Neural progenitor cell (in vitro differentiated cells): ENCODE measurements around the gene CRHR2. TPM values are rescaled to one million over a fixed set of nuclear protein-coding genes. Genes with fewer than 3 reads are reported as not detected.

Experiments used
- DNase-seq: peaks from one replicate; pipeline ENCODE4 v3.0.0-alpha.2; 2016; ENCODE audit warnings: low spot score
- H2AFZ ChIP-seq: fragments of 200-600 bp; sonication (generic); replicated peaks from 2 replicates; pipeline ENCODE4 v1.6.1; 2016; ENCODE audit warnings: antibody characterized with exemption
- H3F3A ChIP-seq: fragments of 200-600 bp; sonication (generic); 2 replicates; pipeline ENCODE4 v1.6.1; 2016; ENCODE audit warnings: antibody characterized with exemption, low read depth
- H3K27ac ChIP-seq: fragments of 200-600 bp; sonication (generic); 2 replicates; pipeline ENCODE4 v1.5.1; 2016; ENCODE audit warnings: mild to moderate bottlenecking
- H3K27me3 ChIP-seq: fragments of 200-600 bp; sonication (generic); 2 replicates; pipeline ENCODE4 v1.6.1; 2016; ENCODE audit warnings: mild to moderate bottlenecking, moderate library complexity
- H3K36me3 ChIP-seq: fragments of 200-600 bp; sonication (generic); 2 replicates; pipeline ENCODE4 v1.5.1; 2016
- H3K4me1 ChIP-seq: fragments of 200-600 bp; sonication (generic); 2 replicates; pipeline ENCODE4 v1.6.1; 2016; ENCODE audit warnings: mixed run types
- H3K4me2 ChIP-seq: fragments of 200-600 bp; sonication (generic); 2 replicates; pipeline ENCODE4 v1.6.1; 2016
- H3K4me3 ChIP-seq: fragments of 200-600 bp; sonication (generic); 2 replicates; pipeline ENCODE4 v1.5.1; 2016
- H3K79me2 ChIP-seq: fragments of 200-600 bp; sonication (generic); 2 replicates; pipeline ENCODE4 v1.6.1; 2016; ENCODE audit warnings: low read depth
- H3K9ac ChIP-seq: fragments of 200-600 bp; sonication (generic); 2 replicates; pipeline ENCODE4 v1.6.1; 2016
- H3K9me3 ChIP-seq: fragments of 200-600 bp; sonication (generic); 2 replicates; pipeline ENCODE4 v1.5.1; 2016; ENCODE audit warnings: low read depth
- H4K20me1 ChIP-seq: fragments of 200-600 bp; sonication (generic); 2 replicates; pipeline ENCODE4 v1.6.1; 2016; ENCODE audit warnings: low read depth
- H3K27ac Mint-ChIP-seq: 3 replicates; pipeline ENCODE4 v1.8.0; 2021; ENCODE audit warnings: mixed read lengths
- H3K27me3 Mint-ChIP-seq: 2 replicates; pipeline ENCODE4 v1.8.0; 2022; ENCODE audit warnings: low read depth, mild to moderate bottlenecking, inconsistent platforms, moderate library complexity, mixed read lengths; ENCODE audit not compliant: insufficient read depth
- H3K36me3 Mint-ChIP-seq: 3 replicates; pipeline ENCODE4 v1.8.0; 2021; ENCODE audit warnings: mixed read lengths
- H3K4me1 Mint-ChIP-seq: 3 replicates; pipeline ENCODE4 v1.8.0; 2021; ENCODE audit warnings: mixed read lengths
- H3K4me3 Mint-ChIP-seq: 3 replicates; pipeline ENCODE4 v1.8.0; 2021; ENCODE audit warnings: mild to moderate bottlenecking, moderate library complexity, mixed read lengths
- H3K9me3 Mint-ChIP-seq: 3 replicates; pipeline ENCODE4 v1.8.0; 2020; ENCODE audit warnings: mixed read lengths
- EZH2 ChIP-seq: fragments of 200-600 bp; sonication (generic); IDR thresholded peaks from 2 replicates; pipeline ENCODE4 v1.6.1; 2017; ENCODE audit warnings: antibody characterized with exemption, mild to moderate bottlenecking, moderate library complexity
- EZH2phosphoT487 ChIP-seq: fragments of 200-600 bp; sonication (generic); IDR thresholded peaks from 2 replicates; pipeline ENCODE4 v1.6.1; 2017; ENCODE audit warnings: antibody characterized with exemption
- total RNA-seq: library from RNA; depleted of rRNA; stranded (reverse); fragments of >200 nt; gene quantifications from 2 replicates; pipeline ENCODE4 v1.2.3, GENCODE V29; 2015; ENCODE audit warnings: low replicate concordance
- TF ChIP-seq, protein P1 (sequence below): fragments of 200-600 bp; sonication (generic); IDR thresholded peaks from 2 replicates; pipeline ENCODE4 v1.5.1; 2017; ENCODE audit warnings: antibody characterized with exemption, mild to moderate bottlenecking

Gene CRHR2
- total RNA-seq, 1 donor from 2014 or later = not detected

DNA sequence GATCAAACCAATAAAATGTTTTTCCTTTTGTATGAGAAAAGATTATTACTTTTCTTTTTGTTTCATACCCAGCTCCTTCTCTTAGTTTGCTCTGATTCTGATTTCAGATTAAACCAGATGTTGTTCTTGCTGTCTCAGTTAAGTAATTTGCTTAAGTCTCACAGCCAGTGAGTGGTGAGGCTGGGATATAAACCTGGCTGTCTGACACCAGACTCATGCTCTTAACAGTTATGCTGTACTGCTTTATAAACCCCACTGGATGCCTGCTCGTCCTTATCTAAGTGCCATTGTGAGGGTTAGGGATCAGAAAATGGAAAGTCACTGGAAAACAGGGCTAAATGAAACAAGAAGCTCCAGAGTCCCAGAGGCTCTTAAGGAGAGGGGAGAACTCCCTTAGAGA is 63.3 kb downstream of the CRHR2 start:
- H3K27me3 ChIP-seq = no peaks in the 10 kb centered on the region
- peaks cover 4% of the 10 kb centered on the region for H3K79me2 ChIP-seq
- Mint-ChIP-seq H3K4me1 (no peaks in the 10 kb centered on the region), H3K9me3 (no peaks in the 10 kb centered on the region), H3K27me3 (no peaks in the 10 kb centered on the region), H3K4me3 (no peak overlapping the region), H3K36me3 (peaks cover 32% of the 10 kb centered on the region), H3K27ac (no peak overlapping the region)
- no peaks in the 10 kb centered on the region for H3K4me1 ChIP-seq
- peaks cover 39% of the 10 kb centered on the region for H3K36me3 ChIP-seq
- TF ChIP-seq, protein P1, sequence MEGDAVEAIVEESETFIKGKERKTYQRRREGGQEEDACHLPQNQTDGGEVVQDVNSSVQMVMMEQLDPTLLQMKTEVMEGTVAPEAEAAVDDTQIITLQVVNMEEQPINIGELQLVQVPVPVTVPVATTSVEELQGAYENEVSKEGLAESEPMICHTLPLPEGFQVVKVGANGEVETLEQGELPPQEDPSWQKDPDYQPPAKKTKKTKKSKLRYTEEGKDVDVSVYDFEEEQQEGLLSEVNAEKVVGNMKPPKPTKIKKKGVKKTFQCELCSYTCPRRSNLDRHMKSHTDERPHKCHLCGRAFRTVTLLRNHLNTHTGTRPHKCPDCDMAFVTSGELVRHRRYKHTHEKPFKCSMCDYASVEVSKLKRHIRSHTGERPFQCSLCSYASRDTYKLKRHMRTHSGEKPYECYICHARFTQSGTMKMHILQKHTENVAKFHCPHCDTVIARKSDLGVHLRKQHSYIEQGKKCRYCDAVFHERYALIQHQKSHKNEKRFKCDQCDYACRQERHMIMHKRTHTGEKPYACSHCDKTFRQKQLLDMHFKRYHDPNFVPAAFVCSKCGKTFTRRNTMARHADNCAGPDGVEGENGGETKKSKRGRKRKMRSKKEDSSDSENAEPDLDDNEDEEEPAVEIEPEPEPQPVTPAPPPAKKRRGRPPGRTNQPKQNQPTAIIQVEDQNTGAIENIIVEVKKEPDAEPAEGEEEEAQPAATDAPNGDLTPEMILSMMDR = no peak
- TF ChIP-seq EZH2 = no peak
- TF ChIP-seq EZH2phosphoT487 = no peak
- no peak overlapping the region for H3K9ac ChIP-seq
- no peaks in the 10 kb centered on the region for H3F3A ChIP-seq
- no peaks in the 10 kb centered on the region for H4K20me1 ChIP-seq
- H3K4me3 ChIP-seq = no peak overlapping the region
- no peak overlapping the region for H2AFZ ChIP-seq
- H3K27ac ChIP-seq = peak overlapping the region; percentile 27
- DNase-seq = no peak
- no peak overlapping the region for H3K4me2 ChIP-seq
- no peaks in the 10 kb centered on the region for H3K9me3 ChIP-seq

DNA sequence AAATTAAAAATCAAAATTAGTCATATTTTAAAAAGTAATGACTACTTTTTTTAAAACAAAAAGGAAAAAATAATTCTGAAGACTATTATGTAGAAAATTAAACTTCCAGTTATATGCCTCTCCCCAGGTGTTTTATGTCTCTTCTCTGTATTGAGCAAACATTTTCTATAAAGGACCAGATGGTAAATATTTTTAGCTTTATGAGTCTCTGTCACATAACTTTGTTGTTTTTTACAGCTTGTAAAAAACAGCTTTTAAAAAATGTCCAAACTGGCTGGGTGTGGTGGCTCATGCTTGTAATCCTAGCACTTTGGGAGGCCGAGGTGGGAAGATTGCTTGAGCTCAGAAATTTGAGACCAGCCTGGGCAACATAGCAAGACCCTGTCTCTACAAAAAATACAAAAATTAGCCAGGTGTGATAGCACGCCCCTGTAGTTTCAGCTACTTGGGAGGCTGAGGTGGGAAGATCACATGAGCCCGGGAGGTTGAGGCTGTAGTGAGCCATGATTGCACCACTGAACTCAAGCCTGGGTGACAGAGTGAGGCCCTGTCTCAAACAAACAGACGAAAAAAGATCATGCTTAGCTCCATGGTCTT is 64.1 kb downstream of the CRHR2 start:
- Histone ChIP-seq H3K4me1 (no peaks in the 10 kb centered on the region), H3K79me2 (peaks cover 10% of the 10 kb centered on the region), H3K27me3 (no peaks in the 10 kb centered on the region), H3K9me3 (no peaks in the 10 kb centered on the region), H2AFZ (no peak overlapping the region), H3K4me3 (no peak overlapping the region), H3K4me2 (no peak overlapping the region), H3K9ac (no peak overlapping the region), H3F3A (no peaks in the 10 kb centered on the region), H4K20me1 (no peaks in the 10 kb centered on the region), H3K36me3 (peaks cover 47% of the 10 kb centered on the region), H3K27ac (no peak overlapping the region)
- Mint-ChIP-seq H3K36me3 (peaks cover 40% of the 10 kb centered on the region), H3K4me1 (no peaks in the 10 kb centered on the region), H3K27ac (no peak overlapping the region), H3K27me3 (no peaks in the 10 kb centered on the region), H3K9me3 (no peaks in the 10 kb centered on the region), H3K4me3 (no peak overlapping the region)
- TF ChIP-seq EZH2phosphoT487 = no peak
- TF ChIP-seq EZH2 = no peak
- TF ChIP-seq, protein P1 = no peak
- no peak for DNase-seq

DNA sequence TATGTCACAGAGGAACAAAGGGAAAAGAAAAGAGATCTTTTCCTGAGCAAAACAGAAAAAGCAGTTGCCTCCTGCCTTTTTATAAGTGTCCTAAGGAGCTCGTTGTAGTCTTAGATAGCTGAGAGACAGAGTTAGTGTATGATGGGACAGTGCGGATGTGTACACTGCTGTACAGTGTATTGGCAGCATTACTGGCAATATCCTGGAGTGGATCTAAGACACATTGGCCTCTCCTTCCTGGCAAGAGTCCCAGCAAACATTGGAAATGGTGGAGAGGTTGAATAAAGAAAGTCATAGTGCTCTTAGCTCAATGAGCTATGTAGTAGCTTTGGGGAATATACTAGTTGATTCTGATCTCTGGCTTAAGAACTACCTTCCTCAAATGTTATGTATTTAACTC is 64.9 kb downstream of the CRHR2 start:
- Histone ChIP-seq H3K4me2 (no peak overlapping the region), H2AFZ (no peak overlapping the region), H3K27me3 (no peaks in the 10 kb centered on the region), H3K4me3 (no peak overlapping the region), H3K9me3 (no peaks in the 10 kb centered on the region), H4K20me1 (no peaks in the 10 kb centered on the region), H3K79me2 (peaks cover 12% of the 10 kb centered on the region), H3K27ac (no peak overlapping the region), H3K36me3 (peaks cover 44% of the 10 kb centered on the region), H3K9ac (no peak overlapping the region), H3K4me1 (no peaks in the 10 kb centered on the region), H3F3A (no peaks in the 10 kb centered on the region)
- H3K27ac Mint-ChIP-seq = no peak overlapping the region
- no peaks in the 10 kb centered on the region for H3K9me3 Mint-ChIP-seq
- no peak for DNase-seq
- H3K4me3 Mint-ChIP-seq = no peak overlapping the region
- no peaks in the 10 kb centered on the region for H3K27me3 Mint-ChIP-seq
- TF ChIP-seq EZH2 (no peak), EZH2phosphoT487 (no peak)
- TF ChIP-seq, protein P1 = no peak
- H3K36me3 Mint-ChIP-seq = peaks cover 44% of the 10 kb centered on the region
- H3K4me1 Mint-ChIP-seq = no peaks in the 10 kb centered on the region
